MCF 10A (cell line): ENCODE measurements around the gene SUCO. TPM values are rescaled to one million over a fixed set of nuclear protein-coding genes. Genes with fewer than 3 reads are reported as not detected.

Experiments
- BruUV-seq: library from RNA; stranded (reverse); fragments of 400-500 nt; replicated peaks from 2 replicates; lab custom pipeline; 2021; lab: Mats Ljungman, UMichigan
- CTCF ChIA-PET: fragments of 300-600 bp; sonication (Branson Sonifier 250); formaldehyde crosslinking; extraction: SDS; loops from one replicate; lab custom pipeline; 2021; ENCODE audit warnings: antibody characterized with exemption, inconsistent platforms; lab: Yijun Ruan, JAX
- POLR2A ChIA-PET: fragments of 300-600, 350-650 bp; sonication (Branson Sonifier 250); formaldehyde crosslinking; extraction: SDS; loops from one replicate; lab custom pipeline; 2020; ENCODE audit warnings: antibody characterized with exemption, inconsistent platforms; lab: Yijun Ruan, JAX
- DNase-seq: peaks from one replicate; pipeline ENCODE4 v3.0.0-alpha.2; 2018; ENCODE audit not compliant: unreplicated experiment
- H3K27ac Mint-ChIP-seq: one replicate; pipeline ENCODE4 v1.8.0; 2022; ENCODE audit warnings: mild to moderate bottlenecking, low read depth, mixed read lengths; ENCODE audit not compliant: unreplicated experiment
- H3K27me3 Mint-ChIP-seq: one replicate; pipeline ENCODE4 v1.8.0; 2022; ENCODE audit warnings: mixed read lengths; ENCODE audit not compliant: insufficient read depth, unreplicated experiment
- H3K36me3 Mint-ChIP-seq: one replicate; pipeline ENCODE4 v1.8.0; 2022; ENCODE audit warnings: mild to moderate bottlenecking, moderate library complexity, mixed read lengths; ENCODE audit not compliant: insufficient read depth, unreplicated experiment
- H3K4me1 Mint-ChIP-seq: one replicate; pipeline ENCODE4 v1.8.0; 2022; ENCODE audit warnings: mixed read lengths; ENCODE audit not compliant: insufficient read depth, unreplicated experiment
- H3K4me3 Mint-ChIP-seq: one replicate; pipeline ENCODE4 v1.8.0; 2022; ENCODE audit warnings: mild to moderate bottlenecking, moderate library complexity, mixed read lengths; ENCODE audit not compliant: unreplicated experiment
- H3K9me3 Mint-ChIP-seq: one replicate; pipeline ENCODE4 v1.8.0; 2022; ENCODE audit warnings: mixed read lengths; ENCODE audit not compliant: unreplicated experiment
- CTCF ChIP-seq: fragments of 200-600 bp; IDR thresholded peaks from one replicate; pipeline ENCODE4 v1.8.0; 2022; ENCODE audit warnings: antibody characterized with exemption, mild to moderate bottlenecking; ENCODE audit not compliant: unreplicated experiment
- intact Hi-C: fragments of 100-400 bp; cut with micrococcal nuclease; formaldehyde crosslinking; loops from 2 replicates; pipeline ENCODE4 v1.14.1; 2022
- total RNA-seq: library from RNA; stranded (reverse); gene quantifications from 2 replicates; pipeline ENCODE4 v1.2.3, GENCODE V29; 2022

SUCO gene
- total RNA-seq, 1 experiment from 2014 or later, result 47.9 TPM

GRCh38 chr1:172629638-172630037 lies 96.7 kb downstream of the SUCO start:
- Mint-ChIP-seq H3K27me3 (no peaks in the 10 kb centered on the region), H3K4me3 (no peak overlapping the region), H3K9me3 (no peaks in the 10 kb centered on the region), H3K36me3 (no peaks in the 10 kb centered on the region), H3K4me1 (peaks cover 18% of the 10 kb centered on the region), H3K27ac (peak overlapping the region; percentile 68)
- TF ChIP-seq CTCF, result no peak
- CTCF ChIA-PET, result interaction anchor here (0.7 to 3.3 kb wide), 3 partner anchors 10 to 187 kb away, joined by 3 to 13 read pairs (median 3); no protein-coding TSS in a partner anchor
- BruUV-seq, result no TSS peak
- DNase-seq, result no peak
- POLR2A ChIA-PET, result interaction anchor here (0.6 to 1.8 kb wide), 4 partner anchors 11 to 776 kb away, joined by 3 to 4 read pairs (median 3); partner anchors contain the start of gene SUCO
- intact Hi-C loops, result no loop called here

- H3K27ac Mint-ChIP-seq, result peak overlapping the region; percentile 68
- DNase-seq, result peak; percentile 38
- ChIA-PET CTCF (interaction anchor here (0.7 to 3.3 kb wide), 4 partner anchors 10 to 187 kb away, joined by 3 to 13 read pairs (median 3); no protein-coding TSS in a partner anchor), POLR2A (interaction anchor here (0.6 to 1.8 kb wide), 4 partner anchors 9 to 776 kb away, joined by 3 to 4 read pairs (median 3); partner anchors contain the start of gene SUCO)
- no peaks in the 10 kb centered on the region for H3K9me3 Mint-ChIP-seq
- BruUV-seq, result no TSS peak
- intact Hi-C loops, result no loop called here
- peaks cover 18% of the 10 kb centered on the region for H3K4me1 Mint-ChIP-seq
- no peak overlapping the region for H3K4me3 Mint-ChIP-seq
- no peak for TF ChIP-seq CTCF
- no peaks in the 10 kb centered on the region for H3K27me3 Mint-ChIP-seq
- H3K36me3 Mint-ChIP-seq, result no peaks in the 10 kb centered on the region
Observed at GRCh38 chr1:172630056-172630818, 97.3 kb downstream of the SUCO start.

- BruUV-seq, result no TSS peak
- Mint-ChIP-seq H3K27me3 (no peaks in the 10 kb centered on the region), H3K4me3 (no peak overlapping the region), H3K27ac (peak overlapping the region; percentile 68), H3K4me1 (peaks cover 18% of the 10 kb centered on the region), H3K9me3 (no peaks in the 10 kb centered on the region), H3K36me3 (no peaks in the 10 kb centered on the region)
- ChIA-PET POLR2A (interaction anchor here (0.5 to 1.8 kb wide), 4 partner anchors 9 to 98 kb away, joined by 3 to 4 read pairs (median 3); partner anchors contain the start of gene SUCO), CTCF (interaction anchor here (1.0 to 2.1 kb wide), 2 partner anchors 20 to 89 kb away, joined by 3 to 7 read pairs; no protein-coding TSS in a partner anchor)
- TF ChIP-seq CTCF, result no peak
- no peak for DNase-seq
- intact Hi-C loops, result no loop called here
Observed at GRCh38 chr1:172630868-172631267, 97.9 kb downstream of the SUCO start.

- DNase-seq, result peak; percentile 61
- Mint-ChIP-seq H3K36me3 (no peaks in the 10 kb centered on the region), H3K27ac (no peak overlapping the region), H3K4me3 (no peak overlapping the region), H3K27me3 (no peaks in the 10 kb centered on the region), H3K4me1 (peaks cover 29% of the 10 kb centered on the region), H3K9me3 (peaks cover 8% of the 10 kb centered on the region)
- intact Hi-C loops, result no loop called here
- ChIA-PET POLR2A (interaction anchor here (0.7 to 1.8 kb wide), 2 partner anchors 82 to 177 kb away, joined by 3 to 8 read pairs; no protein-coding TSS in a partner anchor), CTCF (interaction anchor here (0.7 to 3.7 kb wide), 3 partner anchors 15 to 41 kb away, joined by 3 to 16 read pairs (median 4); no protein-coding TSS in a partner anchor)
- no peak for TF ChIP-seq CTCF
- no TSS peak for BruUV-seq
Observed at GRCh38 chr1:172637522-172637921, 104.6 kb downstream of the SUCO start.
